Osteocyte (in vitro differentiated cells): ENCODE measurements around the gene TALDO1. TPM values are rescaled to one million over a fixed set of nuclear protein-coding genes. Genes with fewer than 3 reads are reported as not detected.
"Not testable (repeated sequence)": the region's sequence is repeated elsewhere in the genome, so short reads cannot be mapped to it uniquely, and the experiment has no call there.

Experiments used
- DNase-seq: peaks from one replicate; pipeline ENCODE4 v3.0.0; 2021; ENCODE audit warnings: mixed read lengths; ENCODE audit not compliant: unreplicated experiment; ENCODE audit errors: extremely low spot score
- H3K27ac Mint-ChIP-seq: one replicate; pipeline ENCODE4 v1.8.0; 2021; ENCODE audit warnings: mild to moderate bottlenecking, mixed read lengths; ENCODE audit not compliant: unreplicated experiment
- H3K27me3 Mint-ChIP-seq: one replicate; pipeline ENCODE4 v1.8.0; 2021; ENCODE audit warnings: mixed read lengths; ENCODE audit not compliant: unreplicated experiment
- H3K36me3 Mint-ChIP-seq: one replicate; pipeline ENCODE4 v1.8.0; 2021; ENCODE audit warnings: mixed read lengths; ENCODE audit not compliant: unreplicated experiment
- H3K4me1 Mint-ChIP-seq: one replicate; pipeline ENCODE4 v1.8.0; 2021; ENCODE audit warnings: mixed read lengths; ENCODE audit not compliant: unreplicated experiment
- H3K4me3 Mint-ChIP-seq: one replicate; pipeline ENCODE4 v1.8.0; 2021; ENCODE audit warnings: mild to moderate bottlenecking, moderate library complexity, mixed read lengths; ENCODE audit not compliant: unreplicated experiment
- H3K9me3 Mint-ChIP-seq: one replicate; pipeline ENCODE4 v1.8.0; 2021; ENCODE audit warnings: mixed read lengths; ENCODE audit not compliant: unreplicated experiment
- total RNA-seq: library from RNA; stranded (reverse); gene quantifications from 2 replicates; pipeline ENCODE4 v1.2.1, GENCODE V29; 2021
- TF ChIP-seq, protein P1 (sequence below): fragments of 200-600 bp; sonication (generic); IDR thresholded peaks from 2 replicates; pipeline ENCODE4 v1.5.0; 2021; ENCODE audit warnings: antibody characterized with exemption, mild to moderate bottlenecking, moderate library complexity

TALDO1 gene
- total RNA-seq, 1 donor from 2014 or later: 171 TPM

DNA sequence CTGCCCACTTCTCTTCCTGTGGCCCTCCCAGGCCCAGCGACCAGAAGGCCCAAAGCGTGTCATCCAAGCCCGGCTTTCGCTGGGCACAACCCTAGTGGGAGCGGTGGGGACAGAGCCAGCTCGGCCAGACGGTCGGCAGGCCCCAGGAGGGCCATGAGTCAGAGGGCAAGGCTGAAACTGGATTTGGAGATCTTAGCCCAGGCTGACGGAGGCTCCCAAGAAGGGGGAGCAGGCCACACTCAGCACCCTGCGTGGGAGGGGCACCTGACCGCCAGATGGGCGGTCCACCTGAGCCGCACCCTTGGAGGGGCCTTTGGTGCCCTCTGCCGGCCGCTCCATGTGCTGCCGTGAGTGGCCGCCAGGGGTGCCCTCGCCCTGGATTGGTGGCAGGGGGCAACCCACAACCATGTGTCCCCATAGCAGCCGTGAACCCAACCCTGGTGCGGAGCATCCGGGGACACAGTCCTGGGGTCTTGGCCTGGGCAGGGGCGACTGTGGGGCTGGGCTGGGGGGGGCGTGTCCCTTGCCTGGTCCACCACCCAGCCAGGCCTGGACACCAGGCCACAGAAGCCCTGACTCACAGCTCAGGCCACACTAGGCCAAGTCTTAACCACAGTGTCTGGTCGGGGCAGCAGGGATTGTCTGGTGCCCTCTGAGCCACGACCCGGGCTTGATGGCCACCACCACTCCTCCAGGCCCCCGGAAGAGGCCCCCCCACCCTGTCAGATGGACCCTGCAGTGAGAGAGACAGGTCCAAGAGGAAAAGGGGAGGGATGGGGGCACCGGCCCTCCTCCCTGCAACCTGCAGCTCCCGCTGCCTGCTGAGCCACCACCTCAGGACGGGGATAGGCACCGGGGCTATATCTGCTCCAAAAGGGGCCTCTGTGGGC, 19.2 kb upstream of the TALDO1 start:
- peak; percentile 93 for DNase-seq
- TF ChIP-seq, protein P1, sequence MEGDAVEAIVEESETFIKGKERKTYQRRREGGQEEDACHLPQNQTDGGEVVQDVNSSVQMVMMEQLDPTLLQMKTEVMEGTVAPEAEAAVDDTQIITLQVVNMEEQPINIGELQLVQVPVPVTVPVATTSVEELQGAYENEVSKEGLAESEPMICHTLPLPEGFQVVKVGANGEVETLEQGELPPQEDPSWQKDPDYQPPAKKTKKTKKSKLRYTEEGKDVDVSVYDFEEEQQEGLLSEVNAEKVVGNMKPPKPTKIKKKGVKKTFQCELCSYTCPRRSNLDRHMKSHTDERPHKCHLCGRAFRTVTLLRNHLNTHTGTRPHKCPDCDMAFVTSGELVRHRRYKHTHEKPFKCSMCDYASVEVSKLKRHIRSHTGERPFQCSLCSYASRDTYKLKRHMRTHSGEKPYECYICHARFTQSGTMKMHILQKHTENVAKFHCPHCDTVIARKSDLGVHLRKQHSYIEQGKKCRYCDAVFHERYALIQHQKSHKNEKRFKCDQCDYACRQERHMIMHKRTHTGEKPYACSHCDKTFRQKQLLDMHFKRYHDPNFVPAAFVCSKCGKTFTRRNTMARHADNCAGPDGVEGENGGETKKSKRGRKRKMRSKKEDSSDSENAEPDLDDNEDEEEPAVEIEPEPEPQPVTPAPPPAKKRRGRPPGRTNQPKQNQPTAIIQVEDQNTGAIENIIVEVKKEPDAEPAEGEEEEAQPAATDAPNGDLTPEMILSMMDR: peak; percentile 99
- H3K4me1 Mint-ChIP-seq: peaks cover 15% of the 10 kb centered on the region
- H3K9me3 Mint-ChIP-seq: no peaks in the 10 kb centered on the region
- H3K4me3 Mint-ChIP-seq: no peak overlapping the region
- H3K27me3 Mint-ChIP-seq: no peaks in the 10 kb centered on the region
- H3K27ac Mint-ChIP-seq: peak overlapping the region; percentile 41
- no peaks in the 10 kb centered on the region for H3K36me3 Mint-ChIP-seq

DNA sequence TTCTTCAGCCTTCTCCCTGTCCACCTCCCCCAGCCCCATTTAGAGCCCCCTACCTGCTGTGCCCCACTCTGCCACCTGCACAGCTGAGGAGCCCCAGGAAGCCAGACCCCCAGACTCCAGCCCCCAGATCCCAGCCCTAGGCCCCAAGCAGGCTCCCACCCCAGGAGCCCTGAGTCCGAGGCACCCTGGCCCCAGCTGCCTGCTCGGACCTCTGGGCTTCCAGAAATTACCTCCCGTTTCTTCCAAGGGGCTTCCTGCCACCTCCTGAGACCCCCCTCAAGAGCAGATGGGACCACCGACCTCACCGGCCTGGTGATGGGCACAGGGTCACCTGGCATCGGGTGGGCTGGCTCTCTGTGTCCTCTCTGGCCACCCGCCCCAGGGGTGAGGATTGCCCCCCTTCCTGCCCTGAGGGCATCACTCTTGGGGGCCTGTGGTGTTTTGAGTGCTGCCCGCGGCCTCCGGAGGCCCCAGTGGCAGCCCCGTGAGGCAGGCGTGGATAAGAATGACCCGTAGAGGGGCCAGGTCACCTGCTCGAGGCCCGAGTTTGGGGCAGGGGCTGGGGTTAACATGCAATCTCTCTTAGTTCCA, 18.3 kb upstream of the TALDO1 start:
- H3K27me3 Mint-ChIP-seq: no peaks in the 10 kb centered on the region
- peaks cover 11% of the 10 kb centered on the region for H3K4me1 Mint-ChIP-seq
- H3K4me3 Mint-ChIP-seq: no peak overlapping the region
- H3K36me3 Mint-ChIP-seq: no peaks in the 10 kb centered on the region
- no peaks in the 10 kb centered on the region for H3K9me3 Mint-ChIP-seq
- TF ChIP-seq, protein P1: no peak
- DNase-seq: no peak
- no peak overlapping the region for H3K27ac Mint-ChIP-seq

DNA sequence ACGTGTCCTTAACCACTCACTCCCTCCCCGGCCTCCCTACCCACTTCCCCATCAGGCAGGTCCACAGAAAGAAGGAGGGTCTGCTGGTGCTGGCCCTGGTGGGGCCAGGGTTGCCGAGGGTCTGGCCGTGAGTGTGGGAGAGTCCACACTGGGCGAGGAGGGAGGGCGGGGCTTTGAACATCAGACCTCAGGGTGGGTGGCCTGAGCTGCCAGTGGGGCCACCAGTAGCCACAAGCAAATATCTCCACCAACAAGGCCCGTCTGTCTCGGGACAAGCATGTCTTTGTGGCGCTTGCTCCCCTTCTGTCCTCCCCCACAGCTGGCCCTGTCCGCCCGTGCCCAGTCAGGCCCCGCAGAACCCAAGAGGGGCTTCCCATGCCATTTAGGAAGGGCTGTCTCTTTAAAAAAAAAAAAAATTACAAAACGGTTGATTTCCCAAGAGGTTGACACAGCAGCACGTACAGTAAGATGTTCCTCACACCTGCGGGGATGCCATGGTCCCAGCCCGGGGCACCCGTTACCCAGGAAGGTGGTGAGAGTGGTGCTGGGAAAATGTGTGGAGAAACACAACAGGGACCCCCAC, 17.7 kb upstream of the TALDO1 start:
- Mint-ChIP-seq H3K4me1 (peaks cover 11% of the 10 kb centered on the region), H3K36me3 (no peaks in the 10 kb centered on the region), H3K4me3 (no peak overlapping the region), H3K9me3 (no peaks in the 10 kb centered on the region), H3K27me3 (no peaks in the 10 kb centered on the region), H3K27ac (no peak overlapping the region)
- TF ChIP-seq, protein P1: no peak
- no peak for DNase-seq

DNA sequence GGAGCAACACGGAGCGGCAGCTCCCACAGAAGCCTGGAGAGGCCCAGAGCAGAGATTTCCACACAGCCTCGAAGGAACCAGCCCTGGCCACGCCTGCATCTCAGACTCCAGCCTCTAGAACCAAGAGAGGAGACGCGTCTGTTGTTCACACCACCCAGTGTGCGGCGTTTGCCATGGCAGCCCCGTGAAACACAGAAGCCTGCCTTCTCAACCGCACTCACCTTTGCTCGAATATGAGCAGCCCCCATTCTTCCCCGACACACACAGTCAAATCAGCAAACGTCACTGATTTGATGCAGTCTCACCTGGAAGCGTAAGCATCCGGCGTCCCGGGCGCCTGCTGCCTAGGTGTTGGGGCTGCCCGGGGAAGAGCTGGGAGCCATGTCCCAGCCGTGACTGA, 14.2 kb upstream of the TALDO1 start:
- H3K27ac Mint-ChIP-seq: no peak overlapping the region
- DNase-seq: no peak
- TF ChIP-seq, protein P1: no peak
- no peaks in the 10 kb centered on the region for H3K36me3 Mint-ChIP-seq
- H3K27me3 Mint-ChIP-seq: peaks cover 6% of the 10 kb centered on the region
- H3K4me3 Mint-ChIP-seq: no peak overlapping the region
- H3K9me3 Mint-ChIP-seq: no peaks in the 10 kb centered on the region
- peaks cover 13% of the 10 kb centered on the region for H3K4me1 Mint-ChIP-seq

DNA sequence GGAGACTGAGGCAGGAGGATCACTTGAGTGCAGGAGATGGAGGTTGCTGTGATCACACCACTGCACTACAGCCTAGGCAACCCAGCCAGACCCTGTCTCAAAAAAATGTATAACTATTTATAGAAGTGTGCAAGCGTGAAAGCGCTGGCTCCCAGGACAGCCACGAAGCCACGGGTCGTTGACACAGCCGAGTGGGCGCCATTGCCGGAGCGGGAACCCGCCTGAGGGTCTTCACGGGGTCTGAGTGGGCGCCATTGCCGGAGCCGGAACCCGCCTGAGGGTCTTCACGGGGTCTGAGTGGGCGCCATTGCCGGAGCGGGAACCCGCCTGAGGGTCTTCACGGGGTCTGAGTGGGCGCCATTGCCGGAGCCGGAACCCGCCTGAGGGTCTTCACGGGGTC, 12.7 kb upstream of the TALDO1 start:
- H3K4me3 Mint-ChIP-seq, DNase-seq, H3K9me3 Mint-ChIP-seq, H3K36me3 Mint-ChIP-seq, H3K27ac Mint-ChIP-seq, H3K27me3 Mint-ChIP-seq: not testable (repeated sequence)
- H3K4me1 Mint-ChIP-seq: peaks cover 10% of the 10 kb centered on the region
